Bronchial epithelial cell (primary cell): Measurements from ENCODE around the gene ADGRG7. TPM values are rescaled to one million over a fixed set of nuclear protein-coding genes. Genes with fewer than 3 reads are reported as not detected.

Experiments used
- DNase-seq: peaks from one replicate; pipeline ENCODE4 v3.0.0-alpha.2; 2010; ENCODE audit warnings: low read depth
- FAIRE-seq: peaks from 2 replicates; lab custom pipeline; 2011; peaks lifted over from hg19 to GRCh38; lab: Jason Lieb, UNC
- H3K27me3 ChIP-seq: 2 replicates; pipeline ENCODE4 v1.5.1; 2011; ENCODE audit warnings: low read length; ENCODE audit not compliant: control insufficient read depth, insufficient read depth
- H3K36me3 ChIP-seq: 2 replicates; pipeline ENCODE4 v1.5.1; 2011; ENCODE audit warnings: low read length; ENCODE audit not compliant: control insufficient read depth, insufficient read depth
- H3K4me3 ChIP-seq: 2 replicates; pipeline ENCODE4 v1.5.1; 2011; ENCODE audit warnings: mild to moderate bottlenecking, low read depth, low read length, control low read depth
- total RNA-seq: library from RNA; depleted of rRNA; stranded (reverse); fragments of >200 nt; gene quantifications from 2 replicates; pipeline ENCODE4 v1.2.1, GENCODE V29; 2014
- TF ChIP-seq, protein P1 (sequence below): IDR thresholded peaks from 2 replicates; pipeline ENCODE4 v1.5.1; 2011; ENCODE audit warnings: mild to moderate bottlenecking, moderate library complexity, low read length, control low read depth, inconsistent platforms; ENCODE audit not compliant: insufficient read depth, severe bottlenecking

Gene ADGRG7
- total RNA-seq, 1 donor from 2014 or later, result under 0.01 TPM

- FAIRE-seq (no peak), DNase-seq (no peak)
- no peaks in the 10 kb centered on the region for H3K27me3 ChIP-seq
- TF ChIP-seq, protein P1, sequence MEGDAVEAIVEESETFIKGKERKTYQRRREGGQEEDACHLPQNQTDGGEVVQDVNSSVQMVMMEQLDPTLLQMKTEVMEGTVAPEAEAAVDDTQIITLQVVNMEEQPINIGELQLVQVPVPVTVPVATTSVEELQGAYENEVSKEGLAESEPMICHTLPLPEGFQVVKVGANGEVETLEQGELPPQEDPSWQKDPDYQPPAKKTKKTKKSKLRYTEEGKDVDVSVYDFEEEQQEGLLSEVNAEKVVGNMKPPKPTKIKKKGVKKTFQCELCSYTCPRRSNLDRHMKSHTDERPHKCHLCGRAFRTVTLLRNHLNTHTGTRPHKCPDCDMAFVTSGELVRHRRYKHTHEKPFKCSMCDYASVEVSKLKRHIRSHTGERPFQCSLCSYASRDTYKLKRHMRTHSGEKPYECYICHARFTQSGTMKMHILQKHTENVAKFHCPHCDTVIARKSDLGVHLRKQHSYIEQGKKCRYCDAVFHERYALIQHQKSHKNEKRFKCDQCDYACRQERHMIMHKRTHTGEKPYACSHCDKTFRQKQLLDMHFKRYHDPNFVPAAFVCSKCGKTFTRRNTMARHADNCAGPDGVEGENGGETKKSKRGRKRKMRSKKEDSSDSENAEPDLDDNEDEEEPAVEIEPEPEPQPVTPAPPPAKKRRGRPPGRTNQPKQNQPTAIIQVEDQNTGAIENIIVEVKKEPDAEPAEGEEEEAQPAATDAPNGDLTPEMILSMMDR, result no peak
- H3K36me3 ChIP-seq, result peaks cover 11% of the 10 kb centered on the region
- no peak overlapping the region for H3K4me3 ChIP-seq
Measured at GRCh38 chr3:100717637-100718487, 108.5 kb downstream of the ADGRG7 start.

GRCh38 chr3:100719136-100719535 is 109.7 kb downstream of the ADGRG7 start:
- Histone ChIP-seq H3K27me3 (no peaks in the 10 kb centered on the region), H3K4me3 (no peak overlapping the region), H3K36me3 (peaks cover 11% of the 10 kb centered on the region)
- FAIRE-seq, result no peak
- DNase-seq, result no peak
- TF ChIP-seq, protein P1, result no peak

DNA sequence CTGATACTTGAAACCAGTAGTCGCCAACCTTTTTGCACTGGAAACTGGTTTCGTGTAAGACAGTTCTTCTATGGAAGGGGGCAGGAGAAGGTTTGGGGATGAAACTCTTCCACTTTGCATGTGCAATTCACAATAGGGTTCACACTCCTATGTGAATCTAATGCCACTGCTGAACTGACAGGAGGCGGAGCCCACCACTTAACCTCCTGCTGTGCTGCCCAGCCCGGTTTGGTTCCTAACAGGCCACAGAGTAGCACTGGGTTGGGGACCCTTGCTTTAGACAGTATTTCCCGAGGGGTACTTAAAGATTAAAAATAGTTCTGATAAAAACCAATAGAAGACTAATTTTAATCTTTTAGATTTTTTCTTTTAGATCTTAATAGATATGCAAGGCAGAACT is 111.0 kb downstream of the ADGRG7 start:
- Histone ChIP-seq H3K36me3 (peaks cover 9% of the 10 kb centered on the region), H3K27me3 (no peaks in the 10 kb centered on the region), H3K4me3 (no peak overlapping the region)
- TF ChIP-seq, protein P1, result no peak
- FAIRE-seq, result no peak
- no peak for DNase-seq

GRCh38 chr3:100725935-100726513 is 116.6 kb downstream of the ADGRG7 start:
- no peaks in the 10 kb centered on the region for H3K27me3 ChIP-seq
- no peak overlapping the region for H3K4me3 ChIP-seq
- H3K36me3 ChIP-seq, result peaks cover 7% of the 10 kb centered on the region
- TF ChIP-seq, protein P1, result no peak
- DNase-seq (no peak), FAIRE-seq (no peak)

DNA sequence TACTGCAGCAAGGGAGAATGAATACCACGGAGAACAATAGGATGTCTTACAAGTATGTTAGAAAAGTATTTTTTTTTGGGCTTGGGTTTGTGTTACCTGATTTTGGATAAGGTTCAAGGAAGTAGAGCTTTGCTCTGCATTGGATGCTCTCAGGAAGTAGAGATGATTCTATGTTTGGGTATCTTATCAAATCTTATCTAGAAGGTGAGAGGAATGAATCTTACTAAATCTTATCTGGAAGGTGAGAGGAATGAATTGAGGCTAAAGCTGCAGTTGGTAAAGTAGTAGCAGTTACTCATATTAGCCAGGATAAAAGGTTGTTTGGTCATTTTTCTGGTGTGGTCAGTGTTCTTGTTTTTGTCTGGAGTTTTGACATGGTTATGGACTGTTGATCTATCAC is 117.3 kb downstream of the ADGRG7 start:
- H3K36me3 ChIP-seq, result peaks cover 4% of the 10 kb centered on the region
- no peak for FAIRE-seq
- TF ChIP-seq, protein P1, result no peak

More for the DNA sequence above, 117.3 kb downstream of the ADGRG7 start:
- H3K4me3 ChIP-seq, result no peak overlapping the region
- H3K27me3 ChIP-seq, result no peaks in the 10 kb centered on the region
- no peak for DNase-seq
